HCT116 (cell line): ENCODE data around the gene TMEM44. TPM values are rescaled to one million over a fixed set of nuclear protein-coding genes. Genes with fewer than 3 reads are reported as not detected.

ENCODE experiments used
- ATAC-seq: fragments of 200-7000 bp; cut with Tn5 transposase; 2 replicates; pipeline ENCODE4 v1.9.1; 2020; ENCODE audit warnings: mild to moderate bottlenecking, moderate library complexity
- BruUV-seq: library from RNA; stranded (reverse); fragments of 400-500 nt; replicated peaks from 2 replicates; lab custom pipeline; 2021; lab: Mats Ljungman, UMichigan
- CTCF ChIA-PET: fragments of 300-600 bp; sonication (Branson Sonifier 250); formaldehyde crosslinking; loops from one replicate; lab custom pipeline; 2021; ENCODE audit warnings: antibody characterized with exemption; lab: Charles Lee
- POLR2A ChIA-PET: fragments of 300-600, 350-600 bp; sonication (Branson Sonifier 250); formaldehyde crosslinking; loops from one replicate; lab custom pipeline; 2021; ENCODE audit warnings: antibody characterized with exemption; lab: Charles Lee
- RAD21 ChIA-PET, 2 experiments: fragments of 300-600 bp; sonication (Branson Sonifier 250); formaldehyde crosslinking; loops; one replicate each; lab custom pipeline; 2023; ENCODE audit warnings: low total read pairs in 2 of 2; ENCODE audit not compliant: uncharacterized antibody in 2 of 2, unreplicated experiment in 2 of 2, low non-redundant PET in 1 of 2; lab: Charles Lee
- DNase-seq: peaks from one replicate; pipeline ENCODE4 v3.0.0-alpha.2; 2010; ENCODE audit warnings: low read depth, low spot score
- H2AFZ ChIP-seq: fragments of 200-600 bp; shearing (Covaris generic), sonication (generic); 2 replicates; pipeline ENCODE4 v1.6.1; 2017; ENCODE audit warnings: low read depth, mixed run types, mixed read lengths, antibody characterized with exemption, low read length; ENCODE audit not compliant: poor library complexity, severe bottlenecking
- H3K27ac ChIP-seq: 2 replicates; pipeline ENCODE4 v1.5.1; 2012; ENCODE audit warnings: low read depth, low read length
- H3K27me3 ChIP-seq: fragments of 200-600 bp; sonication (generic); 2 replicates; pipeline ENCODE4 v1.6.1; 2016; ENCODE audit warnings: mixed run types, low read length, mixed read lengths; ENCODE audit not compliant: insufficient read depth
- H3K36me3 ChIP-seq, 2 experiments: fragments of 200-500 bp in 1 of 2; fragments of 200-600 bp in 1 of 2; sonication (Bioruptor generic) in 1 of 2; sonication (generic) in 1 of 2; 2 replicates each; pipeline versions ENCODE4 v1.5.1 to v1.6.1; 2014 to 2016; ENCODE audit warnings: low read length in 2 of 2, inconsistent platforms in 1 of 2, mixed read lengths in 1 of 2, mixed run types in 1 of 2; ENCODE audit not compliant: insufficient read depth in 2 of 2, control insufficient read depth in 1 of 2
- H3K4me1 ChIP-seq, 2 experiments: fragments of 200-600 bp in 1 of 2; sonication (generic) in 1 of 2; 2 replicates each; pipeline versions ENCODE4 v1.5.1 to v1.6.1; 2012 to 2017; ENCODE audit warnings: low read length in 2 of 2, inconsistent platforms in 1 of 2, mild to moderate bottlenecking in 1 of 2, mixed read lengths in 1 of 2, mixed run types in 1 of 2, moderate library complexity in 1 of 2; ENCODE audit not compliant: insufficient read depth in 2 of 2, control insufficient read depth in 1 of 2
- H3K4me2 ChIP-seq: fragments of 200-600 bp; sonication (generic); 2 replicates; pipeline ENCODE4 v1.6.1; 2017; ENCODE audit warnings: mixed run types, low read length, mixed read lengths
- H3K4me3 ChIP-seq, 2 experiments: fragments of 200-600 bp in 1 of 2; sonication (generic) in 1 of 2; replicated peaks in 1 of 2; 2 replicates each; pipeline ENCODE4 v1.5.1; 2011 to 2016; ENCODE audit warnings: low read length in 2 of 2, control low read depth in 1 of 2, low read depth in 1 of 2, mild to moderate bottlenecking in 1 of 2, mixed read lengths in 1 of 2, mixed run types in 1 of 2
- H3K79me2 ChIP-seq: fragments of 200-600 bp; sonication (generic); 2 replicates; pipeline ENCODE4 v1.6.1; 2017; ENCODE audit warnings: mild to moderate bottlenecking, mixed run types, low read length, moderate library complexity, mixed read lengths; ENCODE audit not compliant: insufficient read depth
- H3K9ac ChIP-seq: fragments of 200-600 bp; sonication (generic); 2 replicates; pipeline ENCODE4 v1.6.1; 2016; ENCODE audit warnings: low read length, mixed read lengths
- H3K9me2 ChIP-seq: fragments of 200-600 bp; sonication (generic), shearing (Covaris generic); 2 replicates; pipeline ENCODE4 v1.6.1; 2017; ENCODE audit warnings: mixed run types, mild to moderate bottlenecking, moderate library complexity; ENCODE audit not compliant: insufficient read depth
- H3K9me3 ChIP-seq, 2 experiments: fragments of 200-500 bp in 1 of 2; fragments of 200-600 bp in 1 of 2; sonication (Bioruptor generic) in 1 of 2; sonication (generic) in 1 of 2; 2 replicates each; pipeline ENCODE4 v1.6.1; 2014 to 2017; ENCODE audit warnings: low read length in 2 of 2, mixed read lengths in 2 of 2, inconsistent platforms in 1 of 2, low read depth in 1 of 2, mild to moderate bottlenecking in 1 of 2, mixed run types in 1 of 2, moderate library complexity in 1 of 2; ENCODE audit not compliant: control insufficient read depth in 1 of 2, insufficient read depth in 1 of 2
- H4K20me1 ChIP-seq: fragments of 200-600 bp; sonication (generic), shearing (Covaris generic); 2 replicates; pipeline ENCODE4 v1.6.1; 2017; ENCODE audit warnings: mixed run types, mild to moderate bottlenecking, moderate library complexity; ENCODE audit not compliant: insufficient read depth
- ATF3 ChIP-seq: IDR thresholded peaks from 2 replicates; pipeline ENCODE4 v1.6.1; 2012
- CEBPB ChIP-seq: IDR thresholded peaks from 2 replicates; pipeline ENCODE4 v1.6.1; 2012; ENCODE audit warnings: low read depth
- CTCF ChIP-seq, 3 experiments: fragments of 200-600 bp in 1 of 3; sonication (generic) in 1 of 3; IDR thresholded peaks in 2 of 3; conservative IDR thresholded peaks in 1 of 3; 2 replicates each; pipeline ENCODE4 v1.5.1; 2012 to 2017; ENCODE audit warnings: low read depth in 2 of 3, low read length in 2 of 3, antibody characterized with exemption in 1 of 3, borderline replicate concordance in 1 of 3, control low read depth in 1 of 3, mild to moderate bottlenecking in 1 of 3, mixed read lengths in 1 of 3, mixed run types in 1 of 3, moderate library complexity in 1 of 3; ENCODE audit not compliant: insufficient read depth in 1 of 3
- EGR1 ChIP-seq: IDR thresholded peaks from 2 replicates; pipeline ENCODE4 v1.6.1; 2012; ENCODE audit warnings: low read depth
- ELF1 ChIP-seq: IDR thresholded peaks from 2 replicates; pipeline ENCODE4 v1.6.1; 2012; ENCODE audit warnings: low read depth, borderline replicate concordance
- EZH2 ChIP-seq: fragments of 200-600 bp; sonication (generic); IDR thresholded peaks from 2 replicates; pipeline ENCODE4 v1.6.1; 2017; ENCODE audit warnings: antibody characterized with exemption, mixed run types
- EZH2phosphoT487 ChIP-seq: fragments of 200-600 bp; IDR thresholded peaks from 2 replicates; pipeline ENCODE4 v1.6.1; 2018; ENCODE audit warnings: antibody characterized with exemption, borderline replicate concordance
- FOSL1 ChIP-seq: IDR thresholded peaks from 2 replicates; pipeline ENCODE4 v1.6.1; 2012; ENCODE audit warnings: low read depth
- POLR2A ChIP-seq: IDR thresholded peaks from 2 replicates; pipeline ENCODE4 v1.7.0; 2011; ENCODE audit warnings: borderline replicate concordance; ENCODE audit not compliant: insufficient read depth, insufficient read length; ENCODE audit errors: extremely low read depth
- POLR2AphosphoS5 ChIP-seq: IDR thresholded peaks from 2 replicates; pipeline ENCODE4 v1.6.1; 2011; ENCODE audit warnings: mild to moderate bottlenecking, low read depth, low read length, moderate library complexity
- SIN3A ChIP-seq: IDR thresholded peaks from 2 replicates; pipeline ENCODE4 v1.6.1; 2012; ENCODE audit warnings: low read depth
- SP1 ChIP-seq: IDR thresholded peaks from 2 replicates; pipeline ENCODE4 v1.6.1; 2012; ENCODE audit warnings: low read depth
- SRF ChIP-seq: IDR thresholded peaks from 2 replicates; pipeline ENCODE4 v1.6.1; 2012; ENCODE audit warnings: low read depth
- TCF7L2 ChIP-seq: IDR thresholded peaks from 2 replicates; pipeline ENCODE4 v1.7.0; 2011; ENCODE audit warnings: borderline replicate concordance, inconsistent platforms; ENCODE audit not compliant: insufficient read depth, insufficient read length; ENCODE audit errors: extremely low read depth
- YY1 ChIP-seq: IDR thresholded peaks from 2 replicates; pipeline ENCODE4 v1.6.1; 2011; ENCODE audit warnings: low read length, low read depth, moderate library complexity, mild to moderate bottlenecking; ENCODE audit not compliant: insufficient replicate concordance; ENCODE audit errors: extremely low read depth
- ZBTB33 ChIP-seq: IDR thresholded peaks from 2 replicates; pipeline ENCODE4 v1.6.1; 2011; ENCODE audit warnings: mild to moderate bottlenecking, low read length, moderate library complexity; ENCODE audit not compliant: insufficient replicate concordance; ENCODE audit errors: extremely low read depth
- ZFX ChIP-seq: fragments of 450-650 bp; IDR thresholded peaks from 2 replicates; pipeline ENCODE4 v1.6.1; 2017
- ZNF274 ChIP-seq: fragments of 200-500 bp; sonication (Bioruptor generic); IDR thresholded peaks from 2 replicates; pipeline ENCODE4 v1.6.1; 2014; ENCODE audit warnings: mild to moderate bottlenecking, low read depth, low read length, inconsistent platforms
- intact Hi-C: fragments of 100-400 bp; cut with micrococcal nuclease; formaldehyde crosslinking; loops from 2 replicates; pipeline ENCODE4 v1.10.0; 2022
- total RNA-seq: library from RNA; stranded (reverse); gene quantifications from one replicate; pipeline ENCODE4 v1.2.1, GENCODE V29; 2021; ENCODE audit not compliant: unreplicated experiment

The TMEM44 gene
- total RNA-seq, 1 experiment from 2014 or later: 30.3 TPM

GRCh38 chr3:194584866-194585265 lies 48.4 kb downstream of the TMEM44 start:
- Histone ChIP-seq H2AFZ (no peak overlapping the region), H3K27ac (no peak overlapping the region), H4K20me1 (no peaks in the 10 kb centered on the region), H3K36me3 (no peaks in the 10 kb centered on the region), H3K4me2 (peak overlapping the region; percentile 89), H3K9me2 (no peaks in the 10 kb centered on the region), H3K9ac (peak overlapping the region; percentile 89), H3K9me3 (no peaks in the 10 kb centered on the region), H3K79me2 (peaks cover 13% of the 10 kb centered on the region), H3K4me3 (peak overlapping the region; percentile 73 to 94), H3K27me3 (no peaks in the 10 kb centered on the region), H3K4me1 (peaks cover 3 to 15% of the 10 kb centered on the region in 2 experiments; a peak in 3 of 4 replicates)
- ATAC-seq (no peak), DNase-seq (no peak)
- RAD21 ChIA-PET: interaction anchor here in 1 of 2 experiments (1.0 kb wide), 1 partner anchor 113 kb away, joined by 4 read pairs; no protein-coding TSS in a partner anchor
- no TSS peak for BruUV-seq
- intact Hi-C loops: no loop called here
- CTCF ChIA-PET: interaction anchor here (0.6 to 2.1 kb wide), 2 partner anchors 10 to 112 kb away, joined by 3 to 11 read pairs; no protein-coding TSS in a partner anchor
- no peak for TF ChIP-seq YY1
- TF ChIP-seq EZH2: no peak
- TF ChIP-seq EGR1: no peak
- TF ChIP-seq ELF1: no peak
- TF ChIP-seq FOSL1: no peak
- TF ChIP-seq ZBTB33: no peak
- TF ChIP-seq CEBPB: no peak
- no peak for TF ChIP-seq POLR2A
- TF ChIP-seq SRF: no peak
- TF ChIP-seq CTCF (IDR thresholded peaks at IDR 0.05 in 2 of 3, conservative IDR thresholded peaks at IDR 0.05 in 1 of 3; ENCODE audit: borderline replicate concordance in 1 of 3, insufficient read depth in 1 of 3, low read depth in 2 of 3, low read length in 2 of 3): no peak
- no peak for TF ChIP-seq SIN3A
- no peak for TF ChIP-seq ATF3
- TF ChIP-seq EZH2phosphoT487: no peak
- no peak for TF ChIP-seq ZFX
- no peak for TF ChIP-seq POLR2AphosphoS5
- no peak for TF ChIP-seq ZNF274
- TF ChIP-seq SP1: no peak
- TF ChIP-seq TCF7L2: no peak
- POLR2A ChIA-PET: no interaction called here
